ENCODE data around the gene KCNJ2. TPM values are rescaled to one million over a fixed set of nuclear protein-coding genes. Genes with fewer than 3 reads are reported as not detected.

Gene KCNJ2
- total RNA-seq (2022; extraction: Qiagen RNA extraction): 0.05 to 0.16 TPM (median 0.07 TPM) in 4 of 5 replicates, not detected in the other

DNA sequence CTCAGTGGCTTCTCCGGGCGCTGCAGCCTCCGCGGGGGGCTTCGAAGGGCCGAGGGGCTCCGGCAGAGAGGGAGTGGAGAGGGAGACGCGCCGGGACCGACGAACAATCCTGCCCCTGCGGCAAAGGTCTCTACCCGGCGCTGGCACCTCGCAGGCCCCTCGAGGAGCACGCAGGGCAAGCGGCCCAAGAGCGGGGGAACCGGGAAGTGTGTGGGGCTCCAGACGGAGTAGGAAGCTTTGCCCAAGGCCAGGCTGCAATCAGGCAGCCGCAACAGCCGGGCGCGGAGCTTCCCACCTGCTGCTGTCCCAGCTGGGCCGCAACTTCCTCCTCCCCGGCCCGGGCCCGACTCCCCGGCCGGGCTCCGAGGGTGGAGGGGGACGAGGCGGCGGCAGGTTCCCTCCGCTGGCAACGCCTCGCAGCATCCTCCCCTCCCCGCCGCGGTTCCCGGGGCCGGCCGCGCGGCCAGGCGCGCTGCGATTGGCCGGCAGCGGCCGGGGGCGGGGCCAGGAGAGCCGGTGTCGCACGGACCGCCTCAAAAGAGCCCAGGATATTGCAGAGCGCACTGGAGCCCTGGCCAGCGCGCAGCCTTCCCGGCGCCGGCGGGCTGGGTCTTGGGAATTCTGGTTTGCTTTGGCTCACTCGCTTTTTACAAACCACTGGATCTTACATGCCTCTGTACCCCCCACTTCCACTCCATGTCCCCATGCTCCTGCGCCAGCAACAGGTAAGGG lies at the start of gene KCNJ2:
Gene KCNJ2 (plus strand): TSS at position 556 of the 732 bp plus-strand sequence. CDS start 5,508 bp downstream, outside the sequence.

Other genes with a start within 250 kb of the KCNJ2 start
- 0.14 to 0.30 TPM (median 0.23 TPM) in 5 replicates for gene KCNJ16, start 94.3 kb upstream of the KCNJ2 start, total RNA-seq (2022; extraction: Qiagen RNA extraction)